Measurements from ENCODE around the gene MUC12. TPM values are rescaled to one million over a fixed set of nuclear protein-coding genes. Genes with fewer than 3 reads are reported as not detected.
A peak's percentile ranks its signal among the peaks of the same experiment; 100 is the strongest.
"Not testable (repeated sequence)": the region's sequence is repeated elsewhere in the genome, so short reads cannot be mapped to it uniquely, and the experiment has no call there.

The MUC12 gene, protein sequence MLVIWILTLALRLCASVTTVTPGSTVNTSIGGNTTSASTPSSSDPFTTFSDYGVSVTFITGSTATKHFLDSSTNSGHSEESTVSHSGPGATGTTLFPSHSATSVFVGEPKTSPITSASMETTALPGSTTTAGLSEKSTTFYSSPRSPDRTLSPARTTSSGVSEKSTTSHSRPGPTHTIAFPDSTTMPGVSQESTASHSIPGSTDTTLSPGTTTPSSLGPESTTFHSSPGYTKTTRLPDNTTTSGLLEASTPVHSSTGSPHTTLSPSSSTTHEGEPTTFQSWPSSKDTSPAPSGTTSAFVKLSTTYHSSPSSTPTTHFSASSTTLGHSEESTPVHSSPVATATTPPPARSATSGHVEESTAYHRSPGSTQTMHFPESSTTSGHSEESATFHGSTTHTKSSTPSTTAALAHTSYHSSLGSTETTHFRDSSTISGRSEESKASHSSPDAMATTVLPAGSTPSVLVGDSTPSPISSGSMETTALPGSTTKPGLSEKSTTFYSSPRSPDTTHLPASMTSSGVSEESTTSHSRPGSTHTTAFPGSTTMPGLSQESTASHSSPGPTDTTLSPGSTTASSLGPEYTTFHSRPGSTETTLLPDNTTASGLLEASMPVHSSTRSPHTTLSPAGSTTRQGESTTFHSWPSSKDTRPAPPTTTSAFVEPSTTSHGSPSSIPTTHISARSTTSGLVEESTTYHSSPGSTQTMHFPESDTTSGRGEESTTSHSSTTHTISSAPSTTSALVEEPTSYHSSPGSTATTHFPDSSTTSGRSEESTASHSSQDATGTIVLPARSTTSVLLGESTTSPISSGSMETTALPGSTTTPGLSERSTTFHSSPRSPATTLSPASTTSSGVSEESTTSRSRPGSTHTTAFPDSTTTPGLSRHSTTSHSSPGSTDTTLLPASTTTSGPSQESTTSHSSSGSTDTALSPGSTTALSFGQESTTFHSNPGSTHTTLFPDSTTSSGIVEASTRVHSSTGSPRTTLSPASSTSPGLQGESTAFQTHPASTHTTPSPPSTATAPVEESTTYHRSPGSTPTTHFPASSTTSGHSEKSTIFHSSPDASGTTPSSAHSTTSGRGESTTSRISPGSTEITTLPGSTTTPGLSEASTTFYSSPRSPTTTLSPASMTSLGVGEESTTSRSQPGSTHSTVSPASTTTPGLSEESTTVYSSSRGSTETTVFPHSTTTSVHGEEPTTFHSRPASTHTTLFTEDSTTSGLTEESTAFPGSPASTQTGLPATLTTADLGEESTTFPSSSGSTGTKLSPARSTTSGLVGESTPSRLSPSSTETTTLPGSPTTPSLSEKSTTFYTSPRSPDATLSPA (N-terminal part only)
- total RNA-seq, result 0.73 to 1.4 TPM (median 1.1 TPM) in 3 replicates

DNA sequence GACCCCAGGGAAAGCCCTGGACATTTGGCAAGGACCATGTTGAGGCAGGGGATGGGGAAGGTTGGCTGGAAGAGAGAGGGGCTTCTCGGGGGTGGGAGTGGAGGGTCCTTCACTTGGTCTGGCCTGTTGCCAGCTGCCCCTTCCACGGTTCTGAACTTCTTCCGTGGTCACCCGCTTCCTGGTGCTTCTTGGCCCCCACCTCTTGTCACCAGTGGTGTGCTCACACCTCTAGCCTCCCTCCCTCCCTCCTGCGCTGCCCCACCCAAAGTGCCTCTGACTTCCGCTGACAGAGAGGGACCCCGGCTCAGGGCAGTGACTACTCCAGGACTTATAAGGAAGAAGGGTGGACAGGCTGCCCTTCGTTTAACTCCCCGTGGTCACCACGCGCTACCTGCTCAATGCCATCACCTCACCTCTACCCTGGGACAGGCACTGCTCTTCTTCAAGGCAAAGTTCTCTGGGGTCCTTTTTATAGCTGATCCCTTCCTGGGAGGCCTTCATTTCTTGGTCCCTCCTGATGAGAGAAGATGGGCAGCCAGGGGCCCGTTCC lies at the start of gene MUC12:
Gene MUC12 (plus strand): TSS at position 500 of the 550 bp plus-strand sequence. CDS start 58 bp downstream, outside the sequence.
- peaks cover 3% of the 10 kb centered on the region for H3K9me3 Mint-ChIP-seq
- peaks cover 76% of the 10 kb centered on the region for H3K27me3 Mint-ChIP-seq (ENCODE audit: low read depth)
- no peak within 1 kb of the TSS for H3K27ac Mint-ChIP-seq
- H3K4me3 Mint-ChIP-seq, result no peak within 1 kb of the TSS
- TF ChIP-seq, protein P1, sequence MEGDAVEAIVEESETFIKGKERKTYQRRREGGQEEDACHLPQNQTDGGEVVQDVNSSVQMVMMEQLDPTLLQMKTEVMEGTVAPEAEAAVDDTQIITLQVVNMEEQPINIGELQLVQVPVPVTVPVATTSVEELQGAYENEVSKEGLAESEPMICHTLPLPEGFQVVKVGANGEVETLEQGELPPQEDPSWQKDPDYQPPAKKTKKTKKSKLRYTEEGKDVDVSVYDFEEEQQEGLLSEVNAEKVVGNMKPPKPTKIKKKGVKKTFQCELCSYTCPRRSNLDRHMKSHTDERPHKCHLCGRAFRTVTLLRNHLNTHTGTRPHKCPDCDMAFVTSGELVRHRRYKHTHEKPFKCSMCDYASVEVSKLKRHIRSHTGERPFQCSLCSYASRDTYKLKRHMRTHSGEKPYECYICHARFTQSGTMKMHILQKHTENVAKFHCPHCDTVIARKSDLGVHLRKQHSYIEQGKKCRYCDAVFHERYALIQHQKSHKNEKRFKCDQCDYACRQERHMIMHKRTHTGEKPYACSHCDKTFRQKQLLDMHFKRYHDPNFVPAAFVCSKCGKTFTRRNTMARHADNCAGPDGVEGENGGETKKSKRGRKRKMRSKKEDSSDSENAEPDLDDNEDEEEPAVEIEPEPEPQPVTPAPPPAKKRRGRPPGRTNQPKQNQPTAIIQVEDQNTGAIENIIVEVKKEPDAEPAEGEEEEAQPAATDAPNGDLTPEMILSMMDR (IDR thresholded peaks at IDR 0.05; ENCODE audit: unreplicated experiment), result no peak
- no peaks in the 10 kb centered on the region for H3K36me3 Mint-ChIP-seq
- no peak for DNase-seq (ENCODE audit: low spot score in 2 of 2, unreplicated experiment in 2 of 2)
- H3K4me1 Mint-ChIP-seq, result peaks cover 10% of the 10 kb centered on the region

DNA sequence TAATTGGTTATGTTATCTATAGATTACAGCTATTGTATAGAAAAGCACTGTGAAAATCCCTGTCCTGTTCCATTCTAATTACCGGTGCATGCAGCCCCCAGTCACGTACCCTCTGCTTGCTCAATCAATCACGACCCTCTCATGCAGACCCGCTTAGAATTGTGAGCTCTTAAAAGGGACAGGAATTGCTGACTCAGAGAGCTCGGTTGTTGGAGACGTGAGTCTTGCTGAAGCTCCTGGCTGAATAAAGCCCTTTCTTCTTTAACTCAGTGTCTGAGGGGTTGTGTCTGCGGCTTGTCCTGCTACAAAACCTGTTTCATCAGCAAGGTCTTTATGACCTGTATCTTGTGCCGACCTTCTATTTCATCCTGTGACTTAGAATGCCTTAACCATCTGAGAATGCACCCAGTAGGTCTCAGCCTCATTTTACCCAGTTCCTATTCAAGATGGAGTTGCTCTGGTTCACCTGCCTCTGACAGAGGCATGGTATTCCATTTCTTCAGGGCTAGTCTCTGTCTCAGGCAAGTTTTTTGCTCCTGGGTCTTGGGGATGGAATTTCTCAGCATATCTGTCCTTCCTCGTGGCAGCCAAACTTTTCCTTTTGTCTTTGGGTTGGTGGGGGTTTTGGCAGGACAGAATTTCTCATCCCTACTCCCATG lies 49.5 kb upstream of the MUC12 start:
- not testable (repeated sequence) for H3K4me3 Mint-ChIP-seq; DNase-seq (ENCODE audit: low spot score in 2 of 2, unreplicated experiment in 2 of 2); H3K36me3 Mint-ChIP-seq; H3K9me3 Mint-ChIP-seq; H3K27ac Mint-ChIP-seq; H3K27me3 Mint-ChIP-seq (ENCODE audit: low read depth)
- H3K4me1 Mint-ChIP-seq, result peaks cover 19% of the 10 kb centered on the region

DNA sequence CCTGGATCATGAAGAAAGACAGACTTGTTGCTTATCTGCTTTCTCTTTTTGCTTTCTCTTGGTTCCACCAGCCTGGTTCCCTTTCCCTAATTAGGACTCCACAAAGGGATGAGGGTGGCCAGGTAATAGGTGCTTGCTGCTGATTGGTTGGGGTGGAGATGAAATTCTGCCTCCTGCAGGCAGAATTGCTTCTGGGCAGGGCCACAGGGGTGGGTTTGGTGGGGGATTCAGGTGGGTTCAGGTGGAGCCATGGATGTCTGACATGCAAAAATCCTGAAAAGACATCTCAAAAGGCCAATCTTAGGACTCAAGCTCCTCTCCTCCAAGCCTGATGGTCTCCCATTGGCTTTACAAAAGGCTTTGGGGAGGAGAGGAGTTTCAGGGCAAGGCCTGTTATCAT lies 48.3 kb upstream of the MUC12 start:
- no peaks in the 10 kb centered on the region for H3K27me3 Mint-ChIP-seq (ENCODE audit: low read depth)
- H3K4me3 Mint-ChIP-seq, result no peak overlapping the region
- no peak for DNase-seq (ENCODE audit: low spot score in 2 of 2, unreplicated experiment in 2 of 2)
- H3K4me1 Mint-ChIP-seq, result peaks cover 19% of the 10 kb centered on the region
- no peak overlapping the region for H3K27ac Mint-ChIP-seq
- H3K36me3 Mint-ChIP-seq, result no peaks in the 10 kb centered on the region
- no peaks in the 10 kb centered on the region for H3K9me3 Mint-ChIP-seq
- TF ChIP-seq, protein P1 (IDR thresholded peaks at IDR 0.05; ENCODE audit: unreplicated experiment), result no peak

DNA sequence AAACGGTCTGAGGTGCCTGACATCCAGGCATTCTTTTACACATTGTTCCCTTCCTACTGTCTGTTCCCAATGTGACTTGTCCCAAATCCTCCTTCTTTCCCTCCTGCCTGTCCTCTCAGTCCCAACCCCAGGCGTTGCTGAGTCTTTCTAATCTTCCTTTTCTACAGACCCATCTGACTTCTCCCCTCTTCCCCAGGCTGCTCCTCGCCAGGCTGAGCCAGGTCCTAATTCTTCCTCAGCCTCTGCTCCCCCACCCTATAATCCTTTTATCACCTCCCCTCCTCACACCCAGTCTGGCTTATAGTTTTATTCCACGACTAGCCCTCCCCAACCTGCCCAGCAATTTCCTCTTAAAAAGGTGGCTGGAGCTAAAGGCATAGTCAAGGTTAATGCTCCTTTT lies 45.7 kb upstream of the MUC12 start:
- H3K36me3 Mint-ChIP-seq, H3K4me3 Mint-ChIP-seq: not testable (repeated sequence)

DNA sequence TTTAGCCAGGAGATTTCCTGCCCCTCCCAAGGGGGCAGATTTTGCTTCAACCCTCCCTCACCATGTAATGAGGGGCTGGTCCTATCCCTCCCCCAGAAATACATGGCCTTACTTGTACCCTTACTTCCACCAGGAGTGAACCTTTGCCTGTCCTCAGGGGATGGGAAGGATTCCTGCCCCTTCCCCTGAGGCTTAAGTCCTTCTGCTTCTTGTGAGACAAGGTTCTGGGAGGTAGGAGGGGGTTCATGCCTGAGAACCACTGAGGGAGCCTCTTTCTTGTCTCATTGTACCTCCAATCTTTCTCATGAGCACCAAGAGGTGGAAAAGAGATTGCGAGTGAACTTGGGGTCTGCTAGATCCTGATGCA lies 39.6 kb upstream of the MUC12 start:
- TF ChIP-seq, protein P1 (IDR thresholded peaks at IDR 0.05; ENCODE audit: unreplicated experiment), result no peak
- H3K36me3 Mint-ChIP-seq, result peaks cover 10% of the 10 kb centered on the region

More for the DNA sequence above, 45.7 kb upstream of the MUC12 start:
- not testable (repeated sequence) for H3K27ac Mint-ChIP-seq; H3K27me3 Mint-ChIP-seq (ENCODE audit: low read depth); DNase-seq (ENCODE audit: low spot score in 2 of 2, unreplicated experiment in 2 of 2); H3K9me3 Mint-ChIP-seq
- H3K4me1 Mint-ChIP-seq, result peaks cover 10% of the 10 kb centered on the region

DNA sequence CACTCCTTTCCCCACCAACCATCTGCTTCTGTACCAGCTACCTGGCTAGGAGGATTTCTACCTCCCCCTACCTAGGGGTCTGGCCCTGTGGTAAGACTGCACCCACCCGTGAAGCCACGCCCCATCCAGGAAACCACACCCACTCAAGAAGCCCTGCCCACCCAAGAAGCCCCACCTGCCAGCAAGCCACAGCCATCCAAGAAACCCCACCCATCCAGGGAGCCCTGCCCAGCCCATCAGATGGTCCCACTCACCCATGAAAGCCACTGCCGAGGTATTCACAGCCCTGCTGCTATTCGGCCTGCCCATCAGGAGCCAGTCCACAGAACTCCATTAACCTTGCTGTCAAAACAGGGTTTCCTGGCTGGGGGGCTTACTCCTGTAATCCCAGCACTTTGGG lies 35.6 kb upstream of the MUC12 start:
- Mint-ChIP-seq H3K4me3 (no peak overlapping the region), H3K27me3 (ENCODE audit: low read depth) (no peaks in the 10 kb centered on the region), H3K27ac (no peak overlapping the region), H3K4me1 (peaks cover 17% of the 10 kb centered on the region), H3K9me3 (peaks cover 12% of the 10 kb centered on the region), H3K36me3 (peaks cover 10% of the 10 kb centered on the region)
- TF ChIP-seq, protein P1 (IDR thresholded peaks at IDR 0.05; ENCODE audit: unreplicated experiment), result no peak
- no peak for DNase-seq (ENCODE audit: low spot score in 2 of 2, unreplicated experiment in 2 of 2)

More for the DNA sequence above, 39.6 kb upstream of the MUC12 start:
- H3K27me3 Mint-ChIP-seq (ENCODE audit: low read depth), result no peaks in the 10 kb centered on the region
- H3K27ac Mint-ChIP-seq, result peak overlapping the region; percentile 94
- H3K9me3 Mint-ChIP-seq, result peaks cover 12% of the 10 kb centered on the region
- DNase-seq (ENCODE audit: low spot score in 2 of 2, unreplicated experiment in 2 of 2), result no peak
- H3K4me1 Mint-ChIP-seq, result peaks cover 17% of the 10 kb centered on the region
- no peak overlapping the region for H3K4me3 Mint-ChIP-seq

DNA sequence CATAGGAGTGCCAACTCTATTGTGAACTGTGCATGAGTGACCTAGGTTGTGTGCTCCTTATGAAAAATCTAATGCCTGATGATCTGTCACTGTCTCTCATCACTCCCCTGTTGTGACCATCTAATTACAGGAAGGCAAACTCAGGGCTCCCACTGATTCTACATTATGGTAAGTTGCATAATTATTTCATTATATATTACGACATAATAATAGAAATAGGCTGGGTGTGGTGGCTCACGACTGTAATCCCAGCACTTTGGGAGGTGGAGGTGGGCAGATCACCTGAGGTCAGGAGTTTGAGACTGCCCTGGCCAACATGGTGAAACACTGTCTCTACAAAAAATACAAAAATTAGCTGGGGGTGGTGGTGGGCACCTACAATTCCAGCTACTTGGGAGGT lies 34.0 kb upstream of the MUC12 start:
- Mint-ChIP-seq H3K9me3 (peaks cover 18% of the 10 kb centered on the region), H3K36me3 (peaks cover 11% of the 10 kb centered on the region)
- not testable (repeated sequence) for DNase-seq (ENCODE audit: low spot score in 2 of 2, unreplicated experiment in 2 of 2); H3K27me3 Mint-ChIP-seq (ENCODE audit: low read depth); H3K4me1 Mint-ChIP-seq; H3K27ac Mint-ChIP-seq; H3K4me3 Mint-ChIP-seq

DNA sequence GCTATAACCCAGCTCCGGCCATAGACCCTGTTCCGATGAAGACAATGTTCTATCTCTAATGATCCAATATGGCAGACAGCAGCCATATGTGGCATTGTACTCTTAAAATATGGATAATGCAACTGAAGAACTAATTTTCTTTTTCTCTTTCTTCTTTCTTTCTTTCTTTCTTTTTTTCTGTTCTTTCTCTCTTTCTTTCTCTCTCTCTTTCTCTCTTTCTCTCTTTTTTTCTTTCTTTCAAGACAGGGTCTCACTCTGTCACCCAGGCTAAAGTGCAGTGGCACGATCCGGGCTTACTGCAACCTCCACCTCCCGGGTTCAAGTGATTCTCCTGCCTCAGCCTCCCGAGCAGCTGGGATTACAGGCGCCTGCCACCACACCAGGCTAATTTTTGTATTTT lies 33.2 kb upstream of the MUC12 start:
- not testable (repeated sequence) for H3K4me3 Mint-ChIP-seq; H3K36me3 Mint-ChIP-seq; H3K27ac Mint-ChIP-seq; H3K27me3 Mint-ChIP-seq (ENCODE audit: low read depth); DNase-seq (ENCODE audit: low spot score in 2 of 2, unreplicated experiment in 2 of 2); H3K4me1 Mint-ChIP-seq
- peaks cover 15% of the 10 kb centered on the region for H3K9me3 Mint-ChIP-seq

Measured in mesothelial cell of epicardium (in vitro differentiated cells).